Measurements from ENCODE around the gene NPLOC4. TPM values are rescaled to one million over a fixed set of nuclear protein-coding genes. Genes with fewer than 3 reads are reported as not detected.

Gene NPLOC4
- total and polyA plus RNA-seq, 9 of the 15 experiments (the other 6 are each of a cell fraction or from before 2014, with no cell fraction given), result 1.5 to 116 (median 64.5) TPM

DNA sequence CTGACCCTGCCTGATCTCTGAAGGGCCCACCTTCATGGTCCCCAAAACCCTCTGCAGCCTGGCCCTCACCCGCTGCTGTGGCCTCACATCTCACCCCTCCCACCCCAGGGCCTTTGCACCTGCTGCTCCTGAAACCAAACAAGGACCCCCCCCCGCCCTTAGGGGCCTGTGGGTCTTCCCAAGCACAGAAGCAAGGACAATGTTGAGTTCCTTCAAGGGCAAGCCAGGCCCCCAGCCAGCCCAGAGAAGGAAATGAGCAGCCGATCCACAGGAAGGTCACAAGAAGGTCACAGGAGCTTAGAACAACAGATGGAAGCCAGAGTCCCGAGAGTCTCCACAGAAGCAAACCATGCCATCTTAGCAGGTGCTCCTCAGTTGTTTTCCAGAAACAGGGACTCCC is 19.9 kb upstream of the NPLOC4 start:
- FAIRE-seq (no peak), DNase-seq (ENCODE audit: extremely low read depth in 1 of 4, low spot score in 3 of 4) (peak in 1 of 4 experiments; percentile 7), ATAC-seq (no peak)
- Histone ChIP-seq H3K4me3 (no peak overlapping the region), H3K79me2 (ENCODE audit: control insufficient read depth, insufficient read depth, low read length) (no peaks in the 10 kb centered on the region), H3K9ac (ENCODE audit: insufficient read depth in 1 of 2, low read depth in 2 of 2, low read length in 2 of 2) (peak overlapping the region in 1 of 2 experiments; percentile 74; a peak in 1 of 4 replicates), H3K36me3 (ENCODE audit: control insufficient read depth, insufficient read depth, low read length) (no peaks in the 10 kb centered on the region), H3K4me1 (replicated peaks in 1 of 2; ENCODE audit: control insufficient read depth in 2 of 2, insufficient read depth in 2 of 2, low read length in 2 of 2) (peaks cover 0 to 33% of the 10 kb centered on the region in 2 experiments; a peak in 3 of 5 replicates), H3K9me1 (ENCODE audit: control insufficient read depth, insufficient read depth, low read length) (no peaks in the 10 kb centered on the region), H3K9me3 (replicated peaks; ENCODE audit: control insufficient read depth, insufficient read depth, low read depth, low read length) (no peaks in the 10 kb centered on the region), H3K4me2 (ENCODE audit: insufficient read depth, low read length) (no peak overlapping the region), H3K27ac (ENCODE audit: extremely low read depth, low read depth, low read length) (no peak overlapping the region), H3K27me3 (ENCODE audit: control insufficient read depth in 2 of 2, insufficient read depth in 2 of 2, low read length in 2 of 2) (no peaks in the 10 kb centered on the region), H4K20me1 (replicated peaks; ENCODE audit: control insufficient read depth, insufficient read depth, low read length) (no peaks in the 10 kb centered on the region), H2AFZ (ENCODE audit: low read depth, low read length) (no peak overlapping the region)
- WGBS (ENCODE audit: insufficient coverage, low coverage, missing lambda C conversion rate), result 46% methylated on average over 4 of the region's 4 CpGs
- in situ Hi-C loops (cut with MboI) (no loop called here), intact Hi-C loops (cut with micrococcal nuclease) (no loop called here)
- ChIA-PET CTCF (ENCODE audit: low intra/inter-chr PET ratio) (interaction anchor here (0.5 kb wide), 1 partner anchor 342 kb away, joined by 4 read pairs; no protein-coding TSS in a partner anchor), POLR2A (interaction anchor here (1.7 kb wide), 1 partner anchor 10 kb away, joined by 4 read pairs; no protein-coding TSS in a partner anchor)
- no TSS peak for BruUV-seq (replicated peaks)
- TF ChIP-seq MYBL2 (IDR thresholded peaks at IDR 0.05; ENCODE audit: low read depth) (no peak), MYBL2 (CRISPR knock-in tag; IDR thresholded peaks at IDR 0.05; ENCODE audit: borderline replicate concordance) (no peak), NCOA4 (IDR thresholded peaks at IDR 0.05; ENCODE audit: partially characterized antibody) (no peak), RBM25 (IDR thresholded peaks at IDR 0.05; ENCODE audit: low read depth, low read length, severe bottlenecking) (no peak)
- TF ChIP-seq, protein P1, sequence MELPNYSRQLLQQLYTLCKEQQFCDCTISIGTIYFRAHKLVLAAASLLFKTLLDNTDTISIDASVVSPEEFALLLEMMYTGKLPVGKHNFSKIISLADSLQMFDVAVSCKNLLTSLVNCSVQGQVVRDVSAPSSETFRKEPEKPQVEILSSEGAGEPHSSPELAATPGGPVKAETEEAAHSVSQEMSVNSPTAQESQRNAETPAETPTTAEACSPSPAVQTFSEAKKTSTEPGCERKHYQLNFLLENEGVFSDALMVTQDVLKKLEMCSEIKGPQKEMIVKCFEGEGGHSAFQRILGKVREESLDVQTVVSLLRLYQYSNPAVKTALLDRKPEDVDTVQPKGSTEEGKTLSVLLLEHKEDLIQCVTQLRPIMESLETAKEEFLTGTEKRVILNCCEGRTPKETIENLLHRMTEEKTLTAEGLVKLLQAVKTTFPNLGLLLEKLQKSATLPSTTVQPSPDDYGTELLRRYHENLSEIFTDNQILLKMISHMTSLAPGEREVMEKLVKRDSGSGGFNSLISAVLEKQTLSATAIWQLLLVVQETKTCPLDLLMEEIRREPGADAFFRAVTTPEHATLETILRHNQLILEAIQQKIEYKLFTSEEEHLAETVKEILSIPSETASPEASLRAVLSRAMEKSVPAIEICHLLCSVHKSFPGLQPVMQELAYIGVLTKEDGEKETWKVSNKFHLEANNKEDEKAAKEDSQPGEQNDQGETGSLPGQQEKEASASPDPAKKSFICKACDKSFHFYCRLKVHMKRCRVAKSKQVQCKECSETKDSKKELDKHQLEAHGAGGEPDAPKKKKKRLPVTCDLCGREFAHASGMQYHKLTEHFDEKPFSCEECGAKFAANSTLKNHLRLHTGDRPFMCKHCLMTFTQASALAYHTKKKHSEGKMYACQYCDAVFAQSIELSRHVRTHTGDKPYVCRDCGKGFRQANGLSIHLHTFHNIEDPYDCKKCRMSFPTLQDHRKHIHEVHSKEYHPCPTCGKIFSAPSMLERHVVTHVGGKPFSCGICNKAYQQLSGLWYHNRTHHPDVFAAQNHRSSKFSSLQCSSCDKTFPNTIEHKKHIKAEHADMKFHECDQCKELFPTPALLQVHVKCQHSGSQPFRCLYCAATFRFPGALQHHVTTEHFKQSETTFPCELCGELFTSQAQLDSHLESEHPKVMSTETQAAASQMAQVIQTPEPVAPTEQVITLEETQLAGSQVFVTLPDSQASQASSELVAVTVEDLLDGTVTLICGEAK (IDR thresholded peaks at IDR 0.05), result no peak
- TF ChIP-seq, protein P1 (CRISPR knock-in tag; IDR thresholded peaks at IDR 0.05), result no peak
- TF ChIP-seq, protein P2, sequence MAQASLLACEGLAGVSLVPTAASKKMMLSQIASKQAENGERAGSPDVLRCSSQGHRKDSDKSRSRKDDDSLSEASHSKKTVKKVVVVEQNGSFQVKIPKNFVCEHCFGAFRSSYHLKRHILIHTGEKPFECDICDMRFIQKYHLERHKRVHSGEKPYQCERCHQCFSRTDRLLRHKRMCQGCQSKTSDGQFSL (CRISPR knock-in tag; IDR thresholded peaks at IDR 0.05), result no peak
- TF ChIP-seq, protein P2 (tag; IDR thresholded peaks at IDR 0.05), result no peak
- TF ChIP-seq, protein P3, sequence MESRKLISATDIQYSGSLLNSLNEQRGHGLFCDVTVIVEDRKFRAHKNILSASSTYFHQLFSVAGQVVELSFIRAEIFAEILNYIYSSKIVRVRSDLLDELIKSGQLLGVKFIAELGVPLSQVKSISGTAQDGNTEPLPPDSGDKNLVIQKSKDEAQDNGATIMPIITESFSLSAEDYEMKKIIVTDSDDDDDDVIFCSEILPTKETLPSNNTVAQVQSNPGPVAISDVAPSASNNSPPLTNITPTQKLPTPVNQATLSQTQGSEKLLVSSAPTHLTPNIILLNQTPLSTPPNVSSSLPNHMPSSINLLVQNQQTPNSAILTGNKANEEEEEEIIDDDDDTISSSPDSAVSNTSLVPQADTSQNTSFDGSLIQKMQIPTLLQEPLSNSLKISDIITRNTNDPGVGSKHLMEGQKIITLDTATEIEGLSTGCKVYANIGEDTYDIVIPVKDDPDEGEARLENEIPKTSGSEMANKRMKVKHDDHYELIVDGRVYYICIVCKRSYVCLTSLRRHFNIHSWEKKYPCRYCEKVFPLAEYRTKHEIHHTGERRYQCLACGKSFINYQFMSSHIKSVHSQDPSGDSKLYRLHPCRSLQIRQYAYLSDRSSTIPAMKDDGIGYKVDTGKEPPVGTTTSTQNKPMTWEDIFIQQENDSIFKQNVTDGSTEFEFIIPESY (CRISPR knock-in tag; IDR thresholded peaks at IDR 0.05), result no peak

Data from K562 (cell line).